ENCODE measurements around the gene SMC4.

DNA sequence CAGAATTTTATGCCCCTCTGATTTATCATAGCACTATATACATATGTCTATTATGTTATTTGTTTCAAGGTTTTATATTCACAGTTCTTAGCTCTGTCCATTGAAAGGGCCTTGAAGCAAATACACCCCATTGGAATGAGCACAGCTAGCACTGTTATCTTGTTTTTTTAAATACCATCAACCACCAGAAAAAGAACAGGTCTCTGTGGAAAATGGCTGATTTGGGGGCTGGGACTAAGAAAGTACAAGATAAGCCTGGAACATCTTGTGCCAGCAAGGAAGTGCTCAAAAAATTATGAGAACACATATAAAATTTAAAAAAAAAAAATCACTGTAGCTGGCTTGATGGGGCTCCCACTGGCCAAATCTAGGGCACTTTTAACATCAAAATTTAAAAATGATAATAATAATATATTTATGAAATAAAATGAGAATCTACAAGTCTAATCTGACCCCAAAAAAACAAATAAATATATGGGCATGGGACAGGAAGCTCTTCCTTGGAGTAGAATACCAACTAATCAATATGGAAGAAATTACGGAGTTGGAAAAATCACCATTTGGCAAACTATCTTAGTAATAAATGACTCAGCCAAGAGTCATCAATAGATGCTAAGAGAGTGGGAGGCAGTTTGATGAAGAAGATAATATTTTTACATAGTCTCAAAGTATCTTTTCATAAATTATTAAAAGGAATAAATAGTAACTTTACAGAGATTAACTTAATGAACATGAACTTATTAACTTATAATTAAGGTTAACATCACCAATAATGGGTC is 20.9 kb upstream of the SMC4 start:
- TF ChIP-seq CTCF (IDR thresholded peaks at IDR 0.05; ENCODE audit: low read depth, low read length) (no peak), EZH2phosphoT487 (IDR thresholded peaks at IDR 0.05; ENCODE audit: low read depth) (no peak)

Data from OCI-LY3 (cell line).